HepG2 (cell line): ENCODE data around the gene ST3GAL5. TPM values are rescaled to one million over a fixed set of nuclear protein-coding genes. Genes with fewer than 3 reads are reported as not detected.

Experiments
- ATF7 ChIP-seq, 2 experiments: fragments of 450-650 bp in 1 of 2; sonication (generic) in 1 of 2; formaldehyde crosslinking in 1 of 2; IDR thresholded peaks; 2 replicates each; pipeline versions ENCODE4 v1.4.0 to v1.6.1; 2016 to 2020; ENCODE audit warnings: antibody characterized with exemption in 1 of 2, mild to moderate bottlenecking in 1 of 2, missing genetic modification reagents in 1 of 2
- CENPT ChIP-seq: sonication (generic); formaldehyde crosslinking; IDR thresholded peaks from 2 replicates; pipeline ENCODE4 v1.8.0; 2022; ENCODE audit warnings: low read depth, mild to moderate bottlenecking, moderate library complexity, missing genetic modification reagents
- FOSL1 ChIP-seq: sonication (generic); formaldehyde crosslinking; IDR thresholded peaks from 2 replicates; pipeline ENCODE4 v1.9.0; 2021; ENCODE audit warnings: missing genetic modification reagents, borderline replicate concordance
- GLI4 ChIP-seq: sonication (generic); formaldehyde crosslinking; IDR thresholded peaks from 2 replicates; pipeline ENCODE4 v1.5.1; 2020; ENCODE audit warnings: missing genetic modification reagents, mild to moderate bottlenecking, moderate library complexity, borderline replicate concordance
- MTA1 ChIP-seq: sonication (generic); formaldehyde crosslinking; IDR thresholded peaks from 2 replicates; pipeline ENCODE4 v1.4.0; 2020; ENCODE audit warnings: missing genetic modification reagents, mild to moderate bottlenecking, borderline replicate concordance
- NFIC ChIP-seq: IDR thresholded peaks from 2 replicates; pipeline ENCODE4 v1.6.1; 2012; ENCODE audit warnings: mild to moderate bottlenecking, low read length, inconsistent platforms
- NFYC ChIP-seq: IDR thresholded peaks from 2 replicates; pipeline ENCODE4 v1.6.1; 2016; ENCODE audit warnings: missing genetic modification reagents, missing compliant biosample characterization
- PHB2 ChIP-seq: fragments of 450-650 bp; IDR thresholded peaks from 2 replicates; pipeline ENCODE4 v1.6.1; 2018; ENCODE audit not compliant: partially characterized antibody
- THAP7 ChIP-seq: sonication (generic); formaldehyde crosslinking; IDR thresholded peaks from 2 replicates; pipeline ENCODE4 v1.8.1; 2023; ENCODE audit warnings: mild to moderate bottlenecking, missing genetic modification reagents
- ZHX1 ChIP-seq: sonication (generic); formaldehyde crosslinking; IDR thresholded peaks from 2 replicates; pipeline ENCODE4 v1.8.1; 2022; ENCODE audit warnings: low read depth, mild to moderate bottlenecking, missing genetic modification reagents
- ZNF264 ChIP-seq: sonication (generic); formaldehyde crosslinking; IDR thresholded peaks from 2 replicates; pipeline ENCODE4 v1.4.0; 2020; ENCODE audit warnings: missing genetic modification reagents
- ZNF318 ChIP-seq: sonication (generic); formaldehyde crosslinking; IDR thresholded peaks from 2 replicates; pipeline ENCODE4 v1.4.0; 2020; ENCODE audit warnings: mild to moderate bottlenecking, missing genetic modification reagents
- ZNF549 ChIP-seq: sonication (generic); formaldehyde crosslinking; IDR thresholded peaks from 2 replicates; pipeline ENCODE4 v1.5.0; 2020; ENCODE audit warnings: missing genetic modification reagents
- ZNF724P ChIP-seq: sonication (generic); formaldehyde crosslinking; IDR thresholded peaks from 2 replicates; pipeline ENCODE4 v1.8.0; 2022; ENCODE audit warnings: missing genetic modification reagents, borderline replicate concordance
- ZNF788 ChIP-seq: sonication (generic); formaldehyde crosslinking; IDR thresholded peaks from 2 replicates; pipeline ENCODE4 v1.5.0; 2020; ENCODE audit warnings: mild to moderate bottlenecking, missing genetic modification reagents, borderline replicate concordance
- ZNF850 ChIP-seq: sonication (generic); formaldehyde crosslinking; conservative IDR thresholded peaks from 2 replicates; pipeline ENCODE4 v1.9.0; 2021; ENCODE audit warnings: mild to moderate bottlenecking, missing genetic modification reagents
- polyA plus RNA-seq, 8 experiments: library from polyadenylated mRNA; depleted of rRNA in 3 of 8; stranded (reverse) in 7 of 8; unstranded in 1 of 8; fragments of >200 nt; fragmentation: Illumina TruSeq in 4 of 8; extraction: Trizol in 4 of 8; gene quantifications; 2 replicates each; pipeline versions ENCODE4 v1.2.1 to v1.2.3, GENCODE V29; 2011 to 2016; ENCODE audit warnings: low read depth in 4 of 8, missing spikeins in 1 of 8, mixed read lengths in 1 of 8; ENCODE audit not compliant: insufficient read depth in 1 of 8
- total RNA-seq, 5 experiments: library from RNA; depleted of rRNA; stranded (reverse); fragments of >200 nt; fragmentation: Illumina TruSeq; extraction: Trizol; gene quantifications; 2 replicates each; pipeline ENCODE4 v1.2.3, GENCODE V29; 2016; ENCODE audit warnings: low read depth in 1 of 5

Gene ST3GAL5
- total and polyA plus RNA-seq, 2 of the 13 experiments (the other 11 are each of a cell fraction or from before 2014, with no cell fraction given), result 1.3 to 2.0 TPM

- TF ChIP-seq ZNF318 (no peak), MTA1 (CRISPR knock-in tag) (no peak; the same call in 1 of the 2 replicates), ZNF850 (CRISPR knock-in tag) (0 out of 2 replicates have a peak, but pooled peaks have one; percentile 71), ZNF724P (no peak), NFIC (no peak), PHB2 (no peak), CENPT (CRISPR knock-in tag) (no peak), NFYC (CRISPR knock-in tag) (peak; percentile 84), ZNF264 (0 out of 2 replicates have a peak, but pooled peaks have one; percentile 36), THAP7 (CRISPR knock-in tag) (no peak), ZHX1 (CRISPR knock-in tag) (no peak), ATF7 (IDR thresholded peaks at IDR 0.05) (no peak), ATF7 (CRISPR knock-in tag; IDR thresholded peaks at IDR 0.05) (0 out of 2 replicates have a peak, but pooled peaks have one; percentile 31), ZNF788 (CRISPR knock-in tag) (peak; percentile 22; the same call in 1 of the 2 replicates), GLI4 (CRISPR knock-in tag) (no peak; the same call in 1 of the 2 replicates), FOSL1 (CRISPR knock-in tag) (no peak), ZNF549 (CRISPR knock-in tag) (0 out of 2 replicates have a peak, but pooled peaks have one; percentile 60)
Measured at GRCh38 chr2:85888684-85889626, at the start of gene ST3GAL5 (continued).
